Subcutaneous adipose tissue (tissue), 4 donors: ENCODE measurements around the gene C14orf93. TPM values are rescaled to one million over a fixed set of nuclear protein-coding genes. Genes with fewer than 3 reads are reported as not detected.

Experiments used
- CTCF ChIP-seq: fragments of 450-650 bp; IDR thresholded peaks from one replicate; pipeline ENCODE4 v1.5.1; 2016; ENCODE audit warnings: low read depth, mild to moderate bottlenecking, control low read depth, antibody characterized with exemption, moderate library complexity
- total RNA-seq, 4 donors: library from RNA; depleted of rRNA; stranded (reverse); fragments of >200 nt; gene quantifications; one replicate each; pipeline ENCODE4 v1.1.0, GENCODE V29; 2016

C14orf93 gene
- total RNA-seq, 4 donors from 2014 or later = 6.8 to 13.9 (median 12.3) TPM

DNA sequence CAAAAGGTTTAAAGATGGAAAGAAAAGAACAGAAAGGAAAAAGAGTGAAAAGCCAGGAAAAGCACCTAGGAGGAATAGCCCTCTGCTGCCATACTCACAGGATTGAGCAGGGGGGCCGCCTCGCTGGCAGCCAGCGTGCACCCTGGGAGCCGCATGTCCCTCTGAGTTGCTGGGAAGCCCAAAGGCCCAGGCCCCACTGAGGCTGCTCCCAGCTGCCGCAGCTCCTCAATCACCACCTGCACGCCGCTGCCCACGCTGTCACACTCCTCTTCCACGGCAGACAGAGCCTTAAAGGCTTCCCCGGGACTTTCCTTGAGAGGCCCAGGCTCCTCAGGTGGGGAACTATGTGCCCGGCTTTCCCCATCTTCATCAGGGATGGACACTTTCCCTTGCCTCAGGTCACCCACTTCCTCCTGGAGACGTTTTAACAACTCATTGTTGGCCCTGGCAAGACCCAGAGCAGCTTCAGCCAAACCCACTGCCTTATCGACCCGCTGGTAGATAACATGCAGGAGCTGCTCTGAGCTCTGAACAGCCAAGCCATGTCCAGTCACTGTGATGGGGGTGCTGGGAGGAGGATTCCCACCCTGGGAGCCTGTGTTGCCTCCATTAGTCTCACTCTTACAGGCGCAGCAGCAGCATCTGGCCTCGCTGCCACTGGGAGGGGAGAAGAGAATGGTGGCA, 11.5 kb downstream of the C14orf93 start:
- TF ChIP-seq CTCF = no peak

DNA sequence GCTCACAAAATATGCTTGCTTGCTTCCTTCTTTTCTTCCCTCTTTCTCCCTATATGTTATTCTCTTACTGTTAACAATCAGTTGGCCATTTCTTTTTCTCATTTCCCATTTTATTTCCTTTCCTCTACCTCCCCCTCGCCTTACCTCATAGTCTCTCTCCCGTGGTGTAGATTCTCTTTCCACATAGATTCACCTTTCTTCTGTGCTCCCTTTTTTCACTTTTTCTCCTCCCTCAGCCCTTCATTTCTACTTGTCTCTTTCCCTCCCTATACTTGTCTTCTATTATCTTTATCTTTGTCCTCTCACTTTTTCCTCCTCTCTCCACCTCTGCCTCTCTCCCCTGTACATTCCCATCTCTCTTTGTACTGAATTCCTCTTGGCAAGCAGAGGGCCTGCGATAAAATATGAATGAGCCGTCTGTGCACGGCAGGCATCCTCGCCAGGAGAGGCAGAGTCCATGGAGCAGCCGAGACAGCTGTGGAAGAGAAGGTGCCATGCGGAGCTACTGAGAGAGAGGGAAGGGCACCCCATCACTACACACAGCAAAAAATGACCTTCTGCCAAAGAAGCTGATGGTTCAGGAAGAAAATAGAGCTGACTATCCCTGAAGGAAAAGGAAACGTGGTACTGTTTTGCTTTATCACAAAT, 12.1 kb downstream of the C14orf93 start:
- TF ChIP-seq CTCF = no peak

DNA sequence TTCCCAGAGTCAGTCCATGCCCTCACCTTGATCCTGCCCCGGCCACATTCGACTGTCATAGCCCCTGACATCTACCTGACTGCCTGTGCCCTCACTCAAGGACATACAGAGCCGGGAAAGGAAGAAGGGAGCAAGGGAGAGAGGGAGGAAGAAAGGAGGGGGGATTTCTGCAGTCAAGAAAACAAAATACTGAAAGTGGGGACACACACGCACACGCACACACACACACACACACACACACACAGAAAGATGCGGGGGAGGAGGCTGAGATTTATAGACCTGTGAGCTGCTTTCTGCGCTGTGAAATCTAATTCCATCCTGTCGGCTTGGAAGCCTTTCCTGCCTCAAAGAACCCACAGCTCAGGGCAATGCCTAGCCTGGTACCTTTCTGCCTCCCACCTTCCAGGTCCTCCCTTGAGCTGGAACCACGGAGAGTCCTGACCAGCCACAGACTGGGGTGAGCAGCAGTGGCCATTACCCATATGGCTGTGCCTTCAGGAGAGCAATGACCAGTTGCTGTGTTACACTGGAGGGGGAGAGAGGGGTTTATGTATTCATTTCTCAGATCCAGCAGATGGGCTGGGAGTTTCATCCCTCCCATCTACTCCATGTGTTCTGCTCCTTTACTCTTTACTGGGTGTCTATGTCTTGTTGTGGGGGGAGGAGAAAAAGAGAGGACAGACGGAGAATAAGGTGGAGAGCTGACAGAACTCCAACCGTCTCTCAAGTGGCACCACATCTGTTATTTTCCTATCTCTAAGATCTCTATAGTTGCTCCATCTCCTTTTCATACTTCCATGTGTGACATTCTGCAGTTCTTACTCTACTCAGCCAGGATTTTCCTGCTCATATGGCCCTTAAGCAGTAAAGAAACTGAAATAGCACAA, 12.9 kb downstream of the C14orf93 start:
- no peak for TF ChIP-seq CTCF

GRCh38 chr14:22995889-22996625, 13.9 kb downstream of the C14orf93 start:
- no peak for TF ChIP-seq CTCF

- no peak for TF ChIP-seq CTCF
These were observed 15.1 kb downstream of the C14orf93 start for GRCh38 chr14:22994762-22995275.

DNA sequence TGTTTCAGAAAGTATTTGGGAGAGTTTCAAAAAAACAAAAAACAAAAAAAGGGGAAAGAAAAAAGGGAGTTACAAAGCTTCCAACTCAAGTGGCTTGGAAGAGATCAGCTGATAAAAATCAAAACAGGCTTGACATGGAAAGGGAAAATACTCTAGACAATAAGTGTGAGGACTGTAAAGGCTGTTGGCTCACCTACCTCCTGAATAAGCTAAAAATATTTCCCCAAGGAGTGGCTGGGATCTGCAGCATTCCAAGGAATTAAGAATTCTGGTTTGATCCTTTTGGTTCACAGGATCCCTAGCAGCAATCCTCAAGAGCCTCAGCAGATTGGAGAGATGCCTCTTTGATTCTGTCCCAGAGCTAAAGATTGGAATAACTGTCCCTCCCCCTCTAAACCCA, 16.4 kb downstream of the C14orf93 start:
- TF ChIP-seq CTCF = no peak
